Breast epithelium (tissue), 3 donors: ENCODE data around the gene RPS25.

Experiments used
- POLR2AphosphoS5 ChIP-seq, 3 donors: sonication (generic); formaldehyde crosslinking; IDR thresholded peaks; one replicate each; pipeline ENCODE4 v1.6.1; 2017; ENCODE audit warnings: antibody characterized with exemption in 3 of 3
- TF ChIP-seq, protein P1 (sequence below), 3 donors: fragments of 450-650 bp; IDR thresholded peaks; one replicate each; pipeline ENCODE4 v1.5.1; 2016 to 2017; ENCODE audit warnings: antibody characterized with exemption in 3 of 3, mild to moderate bottlenecking in 3 of 3, moderate library complexity in 3 of 3

DNA sequence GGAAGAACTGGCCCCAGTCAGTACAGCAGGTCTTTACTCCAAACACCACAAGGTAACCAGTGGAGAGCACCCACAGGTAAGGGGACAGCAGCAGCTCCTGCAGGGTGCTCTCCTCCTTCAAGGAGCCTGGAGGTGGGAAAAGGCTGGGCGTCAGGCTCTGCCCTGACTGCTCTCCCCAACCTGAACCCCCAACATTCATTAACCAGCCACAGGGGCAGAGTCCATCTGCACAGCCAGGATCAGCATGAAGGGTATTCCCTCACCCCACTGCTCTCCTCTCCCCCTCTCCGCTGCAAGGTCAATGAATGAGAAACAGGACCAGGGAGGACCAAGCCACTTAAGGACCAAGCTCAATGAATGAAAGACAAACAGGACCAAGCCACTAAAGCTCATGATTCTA, 8.8 kb upstream of the RPS25 start:
- TF ChIP-seq, protein P1, sequence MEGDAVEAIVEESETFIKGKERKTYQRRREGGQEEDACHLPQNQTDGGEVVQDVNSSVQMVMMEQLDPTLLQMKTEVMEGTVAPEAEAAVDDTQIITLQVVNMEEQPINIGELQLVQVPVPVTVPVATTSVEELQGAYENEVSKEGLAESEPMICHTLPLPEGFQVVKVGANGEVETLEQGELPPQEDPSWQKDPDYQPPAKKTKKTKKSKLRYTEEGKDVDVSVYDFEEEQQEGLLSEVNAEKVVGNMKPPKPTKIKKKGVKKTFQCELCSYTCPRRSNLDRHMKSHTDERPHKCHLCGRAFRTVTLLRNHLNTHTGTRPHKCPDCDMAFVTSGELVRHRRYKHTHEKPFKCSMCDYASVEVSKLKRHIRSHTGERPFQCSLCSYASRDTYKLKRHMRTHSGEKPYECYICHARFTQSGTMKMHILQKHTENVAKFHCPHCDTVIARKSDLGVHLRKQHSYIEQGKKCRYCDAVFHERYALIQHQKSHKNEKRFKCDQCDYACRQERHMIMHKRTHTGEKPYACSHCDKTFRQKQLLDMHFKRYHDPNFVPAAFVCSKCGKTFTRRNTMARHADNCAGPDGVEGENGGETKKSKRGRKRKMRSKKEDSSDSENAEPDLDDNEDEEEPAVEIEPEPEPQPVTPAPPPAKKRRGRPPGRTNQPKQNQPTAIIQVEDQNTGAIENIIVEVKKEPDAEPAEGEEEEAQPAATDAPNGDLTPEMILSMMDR (IDR thresholded peaks at IDR 0.05): no peak
- TF ChIP-seq POLR2AphosphoS5 (IDR thresholded peaks at IDR 0.05): no peak
